ENCODE results near the gene HHLA2. TPM values are rescaled to one million over a fixed set of nuclear protein-coding genes. Genes with fewer than 3 reads are reported as not detected.

The HHLA2 gene
- total and polyA plus RNA-seq, 2 experiments from 2014 or later: not detected

- Histone ChIP-seq H3K36me3 (ENCODE audit: insufficient read depth) (no peaks in the 10 kb centered on the region), H2AFZ (no peak overlapping the region), H3F3A (replicated peaks; ENCODE audit: low read depth) (no peaks in the 10 kb centered on the region), H4K20me1 (replicated peaks; ENCODE audit: insufficient read depth) (no peaks in the 10 kb centered on the region), H3K79me2 (replicated peaks; ENCODE audit: insufficient read depth) (no peaks in the 10 kb centered on the region), H3K4me3 (no peak overlapping the region), H3K27me3 (ENCODE audit: insufficient read depth) (no peaks in the 10 kb centered on the region), H3K9me2 (ENCODE audit: insufficient read depth) (peaks cover 4% of the 10 kb centered on the region; the same call in 1 of the 2 replicates), H3K27ac (ENCODE audit: low read depth) (no peak overlapping the region), H3K4me2 (no peak overlapping the region), H3K4me1 (ENCODE audit: insufficient read depth) (peaks cover 7% of the 10 kb centered on the region)
- Mint-ChIP-seq H3K36me3 (ENCODE audit: low read depth) (no peaks in the 10 kb centered on the region), H3K27ac (no peak overlapping the region), H3K9me3 (no peaks in the 10 kb centered on the region; the same call in 2 of the 3 replicates), H3K27me3 (ENCODE audit: insufficient read depth, low read depth, poor library complexity) (no peaks in the 10 kb centered on the region), H3K4me3 (no peak overlapping the region), H3K4me1 (peaks cover 18% of the 10 kb centered on the region; the same call in 2 of the 3 replicates)
- TF ChIP-seq EZH2 (IDR thresholded peaks at IDR 0.05; ENCODE audit: low read depth, unreplicated experiment) (no peak), CTCF (conservative IDR thresholded peaks at IDR 0.05; ENCODE audit: low read depth in 2 of 2) (no peak), REST (IDR thresholded peaks at IDR 0.05; ENCODE audit: unreplicated experiment) (no peak)
- DNase-seq (ENCODE audit: low spot score): no peak
- no peak for ATAC-seq
These were observed 98.2 kb downstream of the HHLA2 start for GRCh38 chr3:108394563-108394962.

- Histone ChIP-seq H3K79me2 (replicated peaks; ENCODE audit: insufficient read depth) (no peaks in the 10 kb centered on the region), H3K27ac (ENCODE audit: low read depth) (no peak overlapping the region), H2AFZ (no peak overlapping the region), H3K36me3 (ENCODE audit: insufficient read depth) (no peaks in the 10 kb centered on the region), H3K27me3 (ENCODE audit: insufficient read depth) (no peaks in the 10 kb centered on the region), H3K4me2 (0 out of 2 replicates have a peak overlapping the region, but pooled peaks have one; percentile 41), H3F3A (replicated peaks; ENCODE audit: low read depth) (no peaks in the 10 kb centered on the region), H4K20me1 (replicated peaks; ENCODE audit: insufficient read depth) (no peaks in the 10 kb centered on the region), H3K9me2 (ENCODE audit: insufficient read depth) (peaks cover 4% of the 10 kb centered on the region; the same call in 1 of the 2 replicates), H3K4me1 (ENCODE audit: insufficient read depth) (peaks cover 5% of the 10 kb centered on the region; the same call in 1 of the 2 replicates), H3K4me3 (no peak overlapping the region)
- DNase-seq (ENCODE audit: low spot score) (no peak), ATAC-seq (peak; percentile 55)
- H3K4me3 Mint-ChIP-seq: no peak overlapping the region
- peaks cover 18% of the 10 kb centered on the region; the same call in 2 of the 3 replicates for H3K4me1 Mint-ChIP-seq
- H3K9me3 Mint-ChIP-seq: no peaks in the 10 kb centered on the region; the same call in 2 of the 3 replicates
- no peaks in the 10 kb centered on the region for H3K36me3 Mint-ChIP-seq (ENCODE audit: low read depth)
- H3K27me3 Mint-ChIP-seq (ENCODE audit: insufficient read depth, low read depth, poor library complexity): peaks cover 3% of the 10 kb centered on the region
- H3K27ac Mint-ChIP-seq: no peak overlapping the region
- TF ChIP-seq ZNF462 (CRISPR knock-in tag; IDR thresholded peaks at IDR 0.05): no peak
- TF ChIP-seq CTCF (conservative IDR thresholded peaks at IDR 0.05; ENCODE audit: low read depth in 2 of 2): no peak
- TF ChIP-seq CREB1 (CRISPR knock-in tag; IDR thresholded peaks at IDR 0.05; ENCODE audit: low read depth): no peak
- no peak for TF ChIP-seq NANOG (IDR thresholded peaks at IDR 0.05; ENCODE audit: borderline replicate concordance)
- no peak for TF ChIP-seq JUNB (IDR thresholded peaks at IDR 0.05; ENCODE audit: unreplicated experiment)
These were observed 100.0 kb downstream of the HHLA2 start for GRCh38 chr3:108396336-108396735.

Data from GM23338 (cell line).